ENCODE results near the gene TTLL9. TPM values are rescaled to one million over a fixed set of nuclear protein-coding genes. Genes with fewer than 3 reads are reported as not detected.

Gene TTLL9
- total and polyA plus RNA-seq, 2 experiments from 2014 or later: 0.09 to 0.15 TPM

- peaks cover 9% of the 10 kb centered on the region for H3K4me1 ChIP-seq (ENCODE audit: low read depth)
- no peak for DNase-seq (ENCODE audit: low read depth in 1 of 2, low spot score in 1 of 2)
- peaks cover 29% of the 10 kb centered on the region for H3K27me3 ChIP-seq
- no peaks in the 10 kb centered on the region for H3K36me3 ChIP-seq
- TF ChIP-seq, protein P1, sequence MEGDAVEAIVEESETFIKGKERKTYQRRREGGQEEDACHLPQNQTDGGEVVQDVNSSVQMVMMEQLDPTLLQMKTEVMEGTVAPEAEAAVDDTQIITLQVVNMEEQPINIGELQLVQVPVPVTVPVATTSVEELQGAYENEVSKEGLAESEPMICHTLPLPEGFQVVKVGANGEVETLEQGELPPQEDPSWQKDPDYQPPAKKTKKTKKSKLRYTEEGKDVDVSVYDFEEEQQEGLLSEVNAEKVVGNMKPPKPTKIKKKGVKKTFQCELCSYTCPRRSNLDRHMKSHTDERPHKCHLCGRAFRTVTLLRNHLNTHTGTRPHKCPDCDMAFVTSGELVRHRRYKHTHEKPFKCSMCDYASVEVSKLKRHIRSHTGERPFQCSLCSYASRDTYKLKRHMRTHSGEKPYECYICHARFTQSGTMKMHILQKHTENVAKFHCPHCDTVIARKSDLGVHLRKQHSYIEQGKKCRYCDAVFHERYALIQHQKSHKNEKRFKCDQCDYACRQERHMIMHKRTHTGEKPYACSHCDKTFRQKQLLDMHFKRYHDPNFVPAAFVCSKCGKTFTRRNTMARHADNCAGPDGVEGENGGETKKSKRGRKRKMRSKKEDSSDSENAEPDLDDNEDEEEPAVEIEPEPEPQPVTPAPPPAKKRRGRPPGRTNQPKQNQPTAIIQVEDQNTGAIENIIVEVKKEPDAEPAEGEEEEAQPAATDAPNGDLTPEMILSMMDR (IDR thresholded peaks at IDR 0.05; ENCODE audit: low read depth, low read length): no peak
- no peak overlapping the region for H3K27ac ChIP-seq
- no peaks in the 10 kb centered on the region for H3K9me3 ChIP-seq (ENCODE audit: low read depth)
- no peak overlapping the region for H3K4me3 ChIP-seq
Measured at GRCh38 chr20:31849306-31849930, 21.0 kb upstream of the TTLL9 start.

GRCh38 chr20:31851240-31851955, 19.0 kb upstream of the TTLL9 start:
- H3K4me3 ChIP-seq: no peak overlapping the region
- H3K36me3 ChIP-seq: no peaks in the 10 kb centered on the region
- H3K27me3 ChIP-seq: peaks cover 35% of the 10 kb centered on the region
- no peaks in the 10 kb centered on the region for H3K9me3 ChIP-seq (ENCODE audit: low read depth)
- TF ChIP-seq, protein P1 (IDR thresholded peaks at IDR 0.05; ENCODE audit: low read depth, low read length): no peak
- no peak for DNase-seq (ENCODE audit: low read depth in 1 of 2, low spot score in 1 of 2)
- H3K4me1 ChIP-seq (ENCODE audit: low read depth): no peaks in the 10 kb centered on the region
- H3K27ac ChIP-seq: no peak overlapping the region

DNA sequence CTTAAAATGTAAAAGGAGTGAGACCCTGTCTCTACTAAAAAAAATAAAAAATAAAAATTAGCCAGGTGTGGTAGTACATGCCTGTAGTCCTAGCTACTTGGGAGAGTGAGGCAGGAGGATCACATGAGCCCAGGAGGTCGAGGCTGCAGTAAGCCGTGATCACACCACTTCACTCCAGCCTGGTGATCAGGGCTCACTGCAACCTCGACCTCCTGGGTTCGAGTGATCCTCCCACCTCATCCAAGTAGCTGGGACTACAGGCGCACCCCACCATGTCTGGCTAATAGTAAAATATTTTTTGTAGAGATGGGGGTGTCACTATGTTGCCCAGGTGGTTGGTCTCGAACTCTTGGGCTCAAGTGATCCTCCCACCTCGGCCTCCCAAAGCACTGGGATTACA, 17.0 kb upstream of the TTLL9 start:
- Histone ChIP-seq H3K4me1 (ENCODE audit: low read depth) (no peaks in the 10 kb centered on the region), H3K36me3 (no peaks in the 10 kb centered on the region), H3K27ac (no peak overlapping the region), H3K9me3 (ENCODE audit: low read depth) (no peaks in the 10 kb centered on the region), H3K4me3 (no peak overlapping the region), H3K27me3 (peaks cover 36% of the 10 kb centered on the region)
- TF ChIP-seq, protein P1 (IDR thresholded peaks at IDR 0.05; ENCODE audit: low read depth, low read length): no peak
- DNase-seq (ENCODE audit: low read depth in 1 of 2, low spot score in 1 of 2): no peak

DNA sequence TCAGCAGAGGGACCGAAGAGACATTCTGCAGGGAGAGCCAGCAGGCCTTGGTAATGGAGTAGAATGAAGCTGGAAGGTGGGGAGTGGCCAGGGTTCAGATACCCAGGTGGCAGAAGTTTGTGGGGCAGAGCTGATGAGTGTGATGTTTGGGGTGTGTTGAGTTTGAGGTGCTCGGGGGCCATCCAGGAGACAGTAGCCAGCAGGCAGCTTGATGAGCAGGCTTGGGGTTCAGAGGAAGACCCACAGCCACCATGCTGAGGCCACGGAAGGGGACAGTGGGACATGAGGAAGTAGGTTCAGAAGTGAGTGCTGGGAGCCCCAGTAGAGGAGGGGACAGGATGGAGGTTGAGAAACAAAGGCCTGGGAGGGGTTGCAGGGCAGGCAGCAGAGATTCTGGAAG, 13.9 kb upstream of the TTLL9 start:
- Histone ChIP-seq H3K9me3 (ENCODE audit: low read depth) (no peaks in the 10 kb centered on the region), H3K36me3 (no peaks in the 10 kb centered on the region), H3K4me1 (ENCODE audit: low read depth) (peaks cover 5% of the 10 kb centered on the region), H3K27me3 (peaks cover 9% of the 10 kb centered on the region), H3K27ac (no peak overlapping the region), H3K4me3 (no peak overlapping the region)
- no peak for DNase-seq (ENCODE audit: low read depth in 1 of 2, low spot score in 1 of 2)
- TF ChIP-seq, protein P1 (IDR thresholded peaks at IDR 0.05; ENCODE audit: low read depth, low read length): no peak

GRCh38 chr20:31857861-31858759, 12.3 kb upstream of the TTLL9 start:
- TF ChIP-seq, protein P1 (IDR thresholded peaks at IDR 0.05; ENCODE audit: low read depth, low read length): no peak
- Histone ChIP-seq H3K27me3 (peaks cover 8% of the 10 kb centered on the region), H3K27ac (no peak overlapping the region), H3K9me3 (ENCODE audit: low read depth) (no peaks in the 10 kb centered on the region), H3K4me1 (ENCODE audit: low read depth) (peaks cover 5% of the 10 kb centered on the region), H3K4me3 (no peak overlapping the region), H3K36me3 (no peaks in the 10 kb centered on the region)
- DNase-seq (ENCODE audit: low read depth in 1 of 2, low spot score in 1 of 2): no peak
